Smooth muscle cell (in vitro differentiated cells): ENCODE data around the gene DMD. TPM values are rescaled to one million over a fixed set of nuclear protein-coding genes. Genes with fewer than 3 reads are reported as not detected.

Experiments
- DNase-seq: peaks from one replicate; lab custom pipeline; 2025; ENCODE audit not compliant: unreplicated experiment; lab: John Stamatoyannopoulos, UW
- H2AFZ ChIP-seq: fragments of 200-600 bp; sonication (generic); 2 replicates; pipeline ENCODE4 v1.6.0; 2016; ENCODE audit warnings: antibody characterized with exemption, low read depth, mild to moderate bottlenecking
- H3F3A ChIP-seq: fragments of 200-600 bp; sonication (generic); 2 replicates; pipeline ENCODE4 v1.6.0; 2017; ENCODE audit warnings: antibody characterized with exemption, low read depth
- H3K27ac ChIP-seq: fragments of 200-600 bp; sonication (generic); 2 replicates; pipeline ENCODE4 v1.5.1; 2016; ENCODE audit warnings: low read depth, mild to moderate bottlenecking
- H3K27me3 ChIP-seq: fragments of 200-600 bp; sonication (generic); 2 replicates; pipeline ENCODE4 v1.6.1; 2016; ENCODE audit warnings: low read depth, mild to moderate bottlenecking
- H3K36me3 ChIP-seq: fragments of 200-600 bp; sonication (generic); 2 replicates; pipeline ENCODE4 v1.5.1; 2016; ENCODE audit warnings: low read depth
- H3K4me1 ChIP-seq: fragments of 200-600 bp; sonication (generic); 2 replicates; pipeline ENCODE4 v1.5.1; 2016; ENCODE audit warnings: low read depth
- H3K4me2 ChIP-seq: fragments of 200-600 bp; sonication (generic); 2 replicates; pipeline ENCODE4 v1.6.0; 2016; ENCODE audit warnings: mild to moderate bottlenecking
- H3K4me3 ChIP-seq: fragments of 200-600 bp; sonication (generic); 2 replicates; pipeline ENCODE4 v1.5.1; 2016; ENCODE audit warnings: mild to moderate bottlenecking
- H3K79me2 ChIP-seq: fragments of 200-600 bp; sonication (generic); 2 replicates; pipeline ENCODE4 v1.6.0; 2016; ENCODE audit warnings: low read depth, mild to moderate bottlenecking
- H3K9ac ChIP-seq: fragments of 200-600 bp; sonication (generic); 2 replicates; pipeline ENCODE4 v1.6.0; 2016; ENCODE audit warnings: low read depth
- H3K9me3 ChIP-seq: fragments of 200-600 bp; sonication (generic); replicated peaks from 2 replicates; pipeline ENCODE4 v1.5.1; 2016; ENCODE audit warnings: low read depth
- H4K20me1 ChIP-seq: fragments of 200-600 bp; sonication (generic); 2 replicates; pipeline ENCODE4 v1.6.0; 2016; ENCODE audit warnings: low read depth
- CTCF ChIP-seq: fragments of 200-600 bp; sonication (generic); IDR thresholded peaks from 2 replicates; pipeline ENCODE4 v1.5.1; 2017; ENCODE audit warnings: borderline replicate concordance, mild to moderate bottlenecking, antibody characterized with exemption; ENCODE audit not compliant: insufficient read depth, poor library complexity, severe bottlenecking
- WGBS: methylation state at CpG from one replicate; pipeline ENCODE4 v1.1.7; 2016; ENCODE audit warnings: low lambda C conversion rate; 5-methylcytosine and 5-hydroxymethylcytosine counted together
- polyA plus RNA-seq: library from polyadenylated mRNA; unstranded; fragments of >200 nt; fragmentation: Nextera tagmentation; extraction: Ambion mirVana; gene quantifications from 2 replicates; pipeline ENCODE4 v1.2.1, GENCODE V29; 2016
- total RNA-seq: library from RNA; depleted of rRNA; stranded (reverse); fragments of >200 nt; gene quantifications from 2 replicates; pipeline ENCODE4 v1.2.3, GENCODE V29; 2014

Gene DMD
- total and polyA plus RNA-seq, 2 experiments from 2014 or later = 12.3 to 12.6 TPM

- Histone ChIP-seq H3K27ac (no peak overlapping the region), H3K4me2 (no peak overlapping the region), H3K4me3 (no peak overlapping the region), H4K20me1 (no peaks in the 10 kb centered on the region), H3K79me2 (no peaks in the 10 kb centered on the region), H3F3A (no peaks in the 10 kb centered on the region), H3K9ac (no peak overlapping the region), H3K36me3 (no peaks in the 10 kb centered on the region), H3K9me3 (no peaks in the 10 kb centered on the region), H3K4me1 (no peaks in the 10 kb centered on the region), H3K27me3 (no peaks in the 10 kb centered on the region), H2AFZ (no peak overlapping the region)
- no peak for DNase-seq
- no peak for TF ChIP-seq CTCF
- 84% methylated on average over 3 of the region's 3 CpGs for whole genome bisulfite sequencing
Observed at GRCh38 chrX:31232506-31232905, 1978.8 kb downstream of the DMD start.

GRCh38 chrX:31228909-31229308 is 1982.4 kb downstream of the DMD start:
- Histone ChIP-seq H2AFZ (no peak overlapping the region), H3K79me2 (no peaks in the 10 kb centered on the region), H3K27ac (peak overlapping the region; percentile 82), H3K4me2 (peak overlapping the region; percentile 28), H3K9me3 (no peaks in the 10 kb centered on the region), H3K27me3 (no peaks in the 10 kb centered on the region), H3K4me3 (no peak overlapping the region), H3K9ac (peak overlapping the region; percentile 67), H3F3A (no peaks in the 10 kb centered on the region), H3K4me1 (no peaks in the 10 kb centered on the region), H4K20me1 (no peaks in the 10 kb centered on the region), H3K36me3 (no peaks in the 10 kb centered on the region)
- no peak for TF ChIP-seq CTCF
- 75% methylated on average over 2 of the region's 2 CpGs for WGBS
- no peak for DNase-seq

GRCh38 chrX:31228415-31228832 is 1982.9 kb downstream of the DMD start:
- no peak for TF ChIP-seq CTCF
- peak overlapping the region; percentile 28 for H3K4me2 ChIP-seq
- no peaks in the 10 kb centered on the region for H3K9me3 ChIP-seq
- peak overlapping the region; percentile 82 for H3K27ac ChIP-seq
- no peak for DNase-seq
- H3F3A ChIP-seq = no peaks in the 10 kb centered on the region
- no peak overlapping the region for H2AFZ ChIP-seq
- 49% methylated on average over 6 of the region's 6 CpGs for WGBS
- no peaks in the 10 kb centered on the region for H3K4me1 ChIP-seq
- H4K20me1 ChIP-seq = no peaks in the 10 kb centered on the region
- H3K27me3 ChIP-seq = no peaks in the 10 kb centered on the region
- H3K9ac ChIP-seq = peak overlapping the region; percentile 67
- no peak overlapping the region for H3K4me3 ChIP-seq
- H3K36me3 ChIP-seq = no peaks in the 10 kb centered on the region
- H3K79me2 ChIP-seq = no peaks in the 10 kb centered on the region

GRCh38 chrX:31227250-31227649 is 1984.1 kb downstream of the DMD start:
- Histone ChIP-seq H3K4me1 (no peaks in the 10 kb centered on the region), H3K4me2 (no peak overlapping the region), H3K27ac (peak overlapping the region; percentile 47), H3K27me3 (no peaks in the 10 kb centered on the region), H3K9ac (no peak overlapping the region), H3K36me3 (no peaks in the 10 kb centered on the region), H3K79me2 (no peaks in the 10 kb centered on the region), H3K9me3 (no peaks in the 10 kb centered on the region), H4K20me1 (no peaks in the 10 kb centered on the region), H3F3A (no peaks in the 10 kb centered on the region), H2AFZ (no peak overlapping the region), H3K4me3 (no peak overlapping the region)
- DNase-seq = no peak
- WGBS = 45% methylated on average over 2 of the region's 2 CpGs
- TF ChIP-seq CTCF = no peak
